Mesothelial cell of epicardium (in vitro differentiated cells): ENCODE results near the gene USP35. TPM values are rescaled to one million over a fixed set of nuclear protein-coding genes. Genes with fewer than 3 reads are reported as not detected.
"Not testable (repeated sequence)": the region's sequence is repeated elsewhere in the genome, so short reads cannot be mapped to it uniquely, and the experiment has no call there.

Experiments
- DNase-seq, 2 experiments: peaks; one replicate each; pipeline ENCODE4 v3.0.0; 2021; ENCODE audit warnings: low spot score in 2 of 2; ENCODE audit not compliant: unreplicated experiment in 2 of 2
- H3K27ac Mint-ChIP-seq: 2 replicates; pipeline ENCODE4 v1.8.0; 2021; ENCODE audit warnings: mixed read lengths
- H3K27me3 Mint-ChIP-seq: 2 replicates; pipeline ENCODE4 v1.8.0; 2021; ENCODE audit warnings: low read depth, mixed read lengths
- H3K36me3 Mint-ChIP-seq: 2 replicates; pipeline ENCODE4 v1.8.0; 2021; ENCODE audit warnings: mixed read lengths
- H3K4me1 Mint-ChIP-seq: 2 replicates; pipeline ENCODE4 v1.8.0; 2021; ENCODE audit warnings: mixed read lengths
- H3K4me3 Mint-ChIP-seq: 2 replicates; pipeline ENCODE4 v1.8.0; 2021; ENCODE audit warnings: mild to moderate bottlenecking, moderate library complexity, mixed read lengths
- H3K9me3 Mint-ChIP-seq: 2 replicates; pipeline ENCODE4 v1.8.0; 2021; ENCODE audit warnings: mixed read lengths
- total RNA-seq: library from RNA; stranded (reverse); gene quantifications from 3 replicates; pipeline ENCODE4 v1.2.1, GENCODE V29; 2021
- TF ChIP-seq, protein P1 (sequence below): fragments of 200-600 bp; sonication (generic); IDR thresholded peaks from one replicate; pipeline ENCODE4 v1.5.0; 2021; ENCODE audit warnings: antibody characterized with exemption; ENCODE audit not compliant: unreplicated experiment

Gene USP35
- total RNA-seq, 1 donor from 2014 or later, result 12.3 TPM

DNA sequence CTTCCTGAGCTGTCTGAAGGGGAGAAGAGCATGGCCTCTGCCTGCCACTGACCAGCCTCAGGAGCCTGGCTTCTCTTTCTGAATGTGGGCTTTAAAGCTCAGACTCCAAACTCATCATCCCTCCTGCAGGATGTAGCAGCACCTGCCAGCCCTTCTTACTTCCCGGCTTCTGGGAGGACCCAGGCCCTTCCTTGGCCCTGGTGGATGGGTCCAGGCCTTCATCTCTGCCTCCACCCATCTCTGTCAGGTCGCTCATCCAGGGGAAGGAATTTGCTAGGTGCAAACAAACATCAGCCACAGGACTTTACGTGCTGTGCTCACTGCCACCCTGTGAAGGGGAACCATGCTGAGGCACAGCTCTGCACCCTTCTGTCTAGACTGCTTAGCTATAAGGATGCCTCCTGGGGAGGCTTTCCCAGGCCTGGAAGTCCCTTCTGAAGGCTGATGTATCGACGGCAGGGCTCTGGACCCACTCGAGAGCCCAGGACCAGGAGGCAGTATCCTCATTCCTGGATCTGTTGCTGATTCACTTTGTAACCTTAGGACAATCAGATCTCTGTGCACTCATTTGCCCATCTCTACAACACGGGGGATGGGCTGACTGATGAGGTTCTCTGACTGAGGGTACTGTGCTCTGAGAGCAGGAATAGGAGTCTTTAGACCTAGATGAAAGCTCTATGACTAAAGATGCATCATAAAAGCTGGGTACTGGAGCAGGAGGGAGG lies 30.9 kb downstream of the USP35 start:
- Mint-ChIP-seq H3K27me3 (no peaks in the 10 kb centered on the region), H3K9me3 (no peaks in the 10 kb centered on the region), H3K36me3 (peaks cover 32% of the 10 kb centered on the region), H3K27ac (no peak overlapping the region), H3K4me3 (no peak overlapping the region), H3K4me1 (no peaks in the 10 kb centered on the region)
- DNase-seq, result peak in 1 of 2 experiments; percentile 31
- TF ChIP-seq, protein P1, sequence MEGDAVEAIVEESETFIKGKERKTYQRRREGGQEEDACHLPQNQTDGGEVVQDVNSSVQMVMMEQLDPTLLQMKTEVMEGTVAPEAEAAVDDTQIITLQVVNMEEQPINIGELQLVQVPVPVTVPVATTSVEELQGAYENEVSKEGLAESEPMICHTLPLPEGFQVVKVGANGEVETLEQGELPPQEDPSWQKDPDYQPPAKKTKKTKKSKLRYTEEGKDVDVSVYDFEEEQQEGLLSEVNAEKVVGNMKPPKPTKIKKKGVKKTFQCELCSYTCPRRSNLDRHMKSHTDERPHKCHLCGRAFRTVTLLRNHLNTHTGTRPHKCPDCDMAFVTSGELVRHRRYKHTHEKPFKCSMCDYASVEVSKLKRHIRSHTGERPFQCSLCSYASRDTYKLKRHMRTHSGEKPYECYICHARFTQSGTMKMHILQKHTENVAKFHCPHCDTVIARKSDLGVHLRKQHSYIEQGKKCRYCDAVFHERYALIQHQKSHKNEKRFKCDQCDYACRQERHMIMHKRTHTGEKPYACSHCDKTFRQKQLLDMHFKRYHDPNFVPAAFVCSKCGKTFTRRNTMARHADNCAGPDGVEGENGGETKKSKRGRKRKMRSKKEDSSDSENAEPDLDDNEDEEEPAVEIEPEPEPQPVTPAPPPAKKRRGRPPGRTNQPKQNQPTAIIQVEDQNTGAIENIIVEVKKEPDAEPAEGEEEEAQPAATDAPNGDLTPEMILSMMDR, result no peak

DNA sequence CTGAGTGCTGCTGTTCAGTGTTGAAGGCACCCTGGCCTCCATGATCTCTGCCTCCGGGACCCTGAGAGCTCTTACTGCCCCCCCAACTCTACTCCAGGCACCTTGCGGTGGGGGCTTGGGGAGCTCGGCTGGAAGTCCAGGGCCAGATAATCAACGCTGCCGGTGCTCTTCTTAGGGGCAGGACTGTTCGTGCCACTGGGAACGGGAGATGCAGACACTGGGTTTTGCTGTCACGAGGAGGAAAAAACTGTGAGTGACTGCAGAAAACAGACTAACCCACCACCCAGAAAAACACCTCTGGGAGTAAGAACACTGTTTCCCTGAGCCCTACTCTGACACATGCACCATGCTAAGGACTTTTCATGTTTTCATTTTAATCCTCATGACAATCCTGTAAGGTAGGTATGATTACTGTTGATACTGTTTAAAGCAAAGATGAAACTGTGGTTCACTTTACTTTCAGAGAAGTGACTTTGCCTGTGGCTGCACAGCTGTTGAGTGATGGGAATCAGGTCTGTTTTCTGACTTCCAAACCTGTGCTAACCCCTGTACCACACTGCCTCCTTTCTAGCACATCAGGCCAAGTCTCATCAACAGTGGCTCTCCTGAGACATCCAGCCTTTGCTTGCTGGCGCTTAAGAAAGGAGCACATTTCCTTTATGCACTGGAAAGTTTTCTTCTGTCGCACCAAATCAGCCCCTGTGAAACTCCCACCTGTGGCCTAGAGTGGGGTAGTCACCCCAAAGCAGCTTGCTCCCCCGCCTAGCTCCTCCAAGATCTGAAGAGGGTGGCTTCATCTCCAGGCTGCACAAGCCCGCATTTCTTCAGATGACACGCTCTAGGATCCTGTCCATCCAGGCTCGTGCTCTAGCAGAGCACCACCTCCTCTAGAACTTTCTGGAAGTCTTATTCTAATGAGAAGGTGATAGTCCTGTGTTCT lies 31.8 kb downstream of the USP35 start:
- TF ChIP-seq, protein P1, result no peak
- DNase-seq, result peak in 1 of 2 experiments; percentile 24
- Mint-ChIP-seq H3K27me3 (no peaks in the 10 kb centered on the region), H3K9me3 (no peaks in the 10 kb centered on the region), H3K4me3 (no peak overlapping the region), H3K4me1 (no peaks in the 10 kb centered on the region), H3K36me3 (peaks cover 39% of the 10 kb centered on the region), H3K27ac (no peak overlapping the region)

DNA sequence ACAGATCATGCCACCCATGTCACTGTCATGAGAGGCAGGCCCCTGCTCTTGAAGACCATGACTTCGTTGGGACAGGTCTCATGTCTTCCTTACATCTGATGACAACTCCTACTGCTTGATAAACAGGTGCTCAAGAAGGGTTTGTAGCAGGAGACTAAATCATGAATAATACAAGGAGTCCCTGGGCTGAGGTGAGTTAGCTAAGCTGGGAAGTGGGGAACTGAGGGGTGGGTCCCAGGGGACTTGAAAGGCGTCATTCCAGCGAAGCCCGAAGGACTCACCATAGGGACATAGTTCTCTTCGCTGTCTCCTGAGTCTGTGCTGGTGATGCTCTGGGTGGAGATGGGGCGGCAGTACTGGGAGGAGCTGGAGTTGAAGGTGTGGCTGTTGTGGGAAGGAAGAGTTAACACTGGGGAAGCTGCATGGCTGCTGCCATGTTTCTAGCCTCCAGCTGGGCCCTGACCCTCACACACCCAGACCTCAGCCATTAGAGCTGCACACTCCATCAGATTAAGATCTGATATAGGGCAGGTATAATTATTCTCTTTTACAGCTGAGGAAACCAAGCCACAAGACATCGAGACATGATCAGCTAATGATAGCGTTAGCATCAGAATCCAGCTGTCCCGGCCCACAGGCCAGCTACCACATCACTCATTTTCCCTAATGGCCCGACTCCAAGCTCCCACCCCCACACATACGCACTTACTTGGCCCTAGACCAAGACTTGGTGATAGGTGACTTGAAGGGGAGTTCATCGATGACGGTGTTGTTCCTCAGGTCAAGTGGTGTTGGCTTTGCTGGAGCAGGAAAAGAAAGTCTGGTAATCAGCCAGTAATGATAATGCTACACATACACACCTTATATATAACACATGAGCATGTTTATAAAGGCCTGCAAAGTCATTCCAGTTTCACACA lies 32.9 kb downstream of the USP35 start:
- no peak overlapping the region for H3K27ac Mint-ChIP-seq
- H3K9me3 Mint-ChIP-seq, result no peaks in the 10 kb centered on the region
- H3K4me3 Mint-ChIP-seq, result no peak overlapping the region
- no peaks in the 10 kb centered on the region for H3K27me3 Mint-ChIP-seq
- peaks cover 38% of the 10 kb centered on the region for H3K36me3 Mint-ChIP-seq
- H3K4me1 Mint-ChIP-seq, result no peaks in the 10 kb centered on the region
- DNase-seq, result no peak
- TF ChIP-seq, protein P1, result no peak

DNA sequence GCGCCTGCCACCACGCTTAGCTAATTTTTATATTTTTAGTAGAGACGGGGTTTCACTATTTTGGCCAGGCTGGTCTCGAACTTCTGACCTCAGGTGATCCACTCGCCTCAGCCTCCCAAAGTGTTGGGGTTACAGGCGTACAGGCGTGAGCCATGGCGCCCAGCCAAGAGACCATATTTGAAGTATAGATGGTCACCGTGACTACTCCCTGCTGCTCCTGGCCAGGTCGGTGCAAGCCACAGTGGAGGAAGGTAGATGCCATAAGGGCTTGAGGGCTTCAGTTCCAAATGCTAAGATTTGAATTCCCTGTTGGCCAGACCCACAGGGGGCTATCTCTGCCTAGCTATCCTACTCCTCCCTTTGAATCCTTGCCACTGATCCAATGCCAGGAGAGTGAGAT lies 34.0 kb downstream of the USP35 start:
- DNase-seq, H3K9me3 Mint-ChIP-seq, H3K27me3 Mint-ChIP-seq, H3K4me3 Mint-ChIP-seq, H3K27ac Mint-ChIP-seq, H3K4me1 Mint-ChIP-seq: not testable (repeated sequence)
- H3K36me3 Mint-ChIP-seq, result peaks cover 37% of the 10 kb centered on the region

DNA sequence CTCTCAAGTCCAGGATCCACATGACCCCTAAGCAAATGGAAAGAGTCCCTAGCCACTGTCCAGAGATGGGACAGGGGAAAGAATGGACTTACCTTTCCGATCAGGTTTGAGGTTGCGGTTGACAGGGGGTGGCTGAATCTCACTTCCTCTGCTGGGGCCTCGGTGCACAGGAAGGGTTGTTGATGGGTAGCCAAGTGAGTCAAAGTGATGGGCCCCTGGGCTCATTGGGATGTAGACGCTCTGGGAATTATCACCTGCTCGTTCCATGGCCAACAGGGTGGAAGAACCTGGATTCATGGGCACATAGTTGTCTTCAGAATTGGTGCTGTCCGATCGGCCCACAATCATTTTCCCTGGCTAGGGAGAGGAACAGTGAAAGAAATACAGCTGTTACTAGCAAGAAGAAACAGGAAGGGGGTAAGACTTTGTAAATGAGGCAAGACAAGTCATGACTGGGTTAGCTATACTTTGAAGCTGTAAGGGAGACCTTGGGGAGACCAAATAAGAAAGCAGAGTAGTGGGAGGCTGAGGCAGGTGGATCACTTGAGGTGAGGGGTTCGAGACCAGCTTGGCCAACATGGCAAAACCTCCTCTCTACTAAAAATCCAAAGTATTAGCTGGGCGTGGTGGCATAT lies 34.7 kb downstream of the USP35 start:
- no peak for DNase-seq
- Mint-ChIP-seq H3K4me1 (no peaks in the 10 kb centered on the region), H3K9me3 (no peaks in the 10 kb centered on the region), H3K36me3 (peaks cover 33% of the 10 kb centered on the region), H3K27ac (no peak overlapping the region), H3K27me3 (no peaks in the 10 kb centered on the region), H3K4me3 (no peak overlapping the region)
- TF ChIP-seq, protein P1, result no peak
